Measurements from ENCODE around the gene MAST4.

DNA sequence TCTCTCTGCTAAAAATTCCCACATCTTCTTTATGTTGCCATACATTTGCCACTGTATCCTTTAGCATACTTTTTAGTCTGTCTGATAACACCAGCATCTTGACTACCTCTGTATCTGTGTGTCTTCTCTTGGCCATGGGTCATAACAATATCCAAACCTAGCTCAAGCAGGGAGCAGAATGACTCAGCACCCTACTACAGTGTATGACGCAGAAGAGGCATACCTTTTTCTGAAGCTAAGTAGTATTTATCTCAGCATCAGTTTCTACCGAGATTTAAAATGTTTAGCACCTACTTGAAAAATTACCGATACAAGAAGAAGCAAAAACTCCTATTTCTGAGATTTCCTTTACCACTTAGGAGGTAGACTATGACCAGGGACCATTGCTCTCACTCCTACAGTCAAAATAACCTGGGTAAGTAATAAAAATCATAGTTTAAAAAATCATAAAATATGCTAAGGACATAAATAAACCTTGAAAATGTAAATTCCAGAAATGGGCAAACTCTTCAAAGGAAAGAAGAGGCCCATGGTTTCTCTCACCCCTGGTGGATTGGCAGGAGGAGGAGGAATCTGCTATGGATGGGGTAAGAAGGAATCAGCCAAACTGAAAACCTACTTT lies 286.5 kb downstream of the MAST4 start:
- no peak for TF ChIP-seq POLR2A (IDR thresholded peaks at IDR 0.05)
- TF ChIP-seq, protein P1, sequence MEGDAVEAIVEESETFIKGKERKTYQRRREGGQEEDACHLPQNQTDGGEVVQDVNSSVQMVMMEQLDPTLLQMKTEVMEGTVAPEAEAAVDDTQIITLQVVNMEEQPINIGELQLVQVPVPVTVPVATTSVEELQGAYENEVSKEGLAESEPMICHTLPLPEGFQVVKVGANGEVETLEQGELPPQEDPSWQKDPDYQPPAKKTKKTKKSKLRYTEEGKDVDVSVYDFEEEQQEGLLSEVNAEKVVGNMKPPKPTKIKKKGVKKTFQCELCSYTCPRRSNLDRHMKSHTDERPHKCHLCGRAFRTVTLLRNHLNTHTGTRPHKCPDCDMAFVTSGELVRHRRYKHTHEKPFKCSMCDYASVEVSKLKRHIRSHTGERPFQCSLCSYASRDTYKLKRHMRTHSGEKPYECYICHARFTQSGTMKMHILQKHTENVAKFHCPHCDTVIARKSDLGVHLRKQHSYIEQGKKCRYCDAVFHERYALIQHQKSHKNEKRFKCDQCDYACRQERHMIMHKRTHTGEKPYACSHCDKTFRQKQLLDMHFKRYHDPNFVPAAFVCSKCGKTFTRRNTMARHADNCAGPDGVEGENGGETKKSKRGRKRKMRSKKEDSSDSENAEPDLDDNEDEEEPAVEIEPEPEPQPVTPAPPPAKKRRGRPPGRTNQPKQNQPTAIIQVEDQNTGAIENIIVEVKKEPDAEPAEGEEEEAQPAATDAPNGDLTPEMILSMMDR (IDR thresholded peaks at IDR 0.05): no peak

Data from uterus (tissue), 2 donors.